Heart left ventricle (tissue), 13 donors: ENCODE measurements around the gene PTBP2.
"Not testable (repeated sequence)": the region's sequence is repeated elsewhere in the genome, so short reads cannot be mapped to it uniquely, and the experiment has no call there.

Experiments used
- POLR2A ChIP-seq, 2 donors: fragments of 450-650 bp; IDR thresholded peaks; one replicate each; pipeline ENCODE4 v1.6.1; 2017; ENCODE audit warnings: antibody characterized with exemption in 2 of 2, mild to moderate bottlenecking in 2 of 2, moderate library complexity in 2 of 2
- TF ChIP-seq, protein P1 (sequence below), 12 donors: fragments of 200-600 bp; sonication (generic) in 4 of 12; IDR thresholded peaks; one replicate each; pipeline versions ENCODE4 v1.5.0 to v1.8.0; 2018 to 2022; ENCODE audit warnings: antibody characterized with exemption in 12 of 12, mild to moderate bottlenecking in 5 of 12
- donor health status: ischemic (EF 13 %, LVEDD 7.1; RV severe dilation, severe dysfunction).
- donor health status: DM: no; HTN: yes; CAD: no.
- donor health status: DM: no; HTN: no; CAD: no.
- donor health status: ischemic (EF 25% LVEDD 6.9; RV normal size, moderate dysfunction).
- donor health status: ischemic (EF 25% LVEDD 5.7; RV mildly dilated, moderate dysfunction).
- donor health status: ischemic (EF 35%, LVEDD 5.7; RV mildly dilated, moderate dysfunction).
- donor health status: nonischemic (EF 11% LVEDD 7.7; RV severe dilation, severe dysfunction).
- donor health status: DM: yes; HTN: yes; CAD: no.
- donor health status: PGD.
- donor health status: ischemic (EF 29% LVEDD 5.4; RV normal size, mild dysfunction).
- donor health status: nonischemic (EF 23%, LVEDD 6.1; RV moderate dilation, normal function).

DNA sequence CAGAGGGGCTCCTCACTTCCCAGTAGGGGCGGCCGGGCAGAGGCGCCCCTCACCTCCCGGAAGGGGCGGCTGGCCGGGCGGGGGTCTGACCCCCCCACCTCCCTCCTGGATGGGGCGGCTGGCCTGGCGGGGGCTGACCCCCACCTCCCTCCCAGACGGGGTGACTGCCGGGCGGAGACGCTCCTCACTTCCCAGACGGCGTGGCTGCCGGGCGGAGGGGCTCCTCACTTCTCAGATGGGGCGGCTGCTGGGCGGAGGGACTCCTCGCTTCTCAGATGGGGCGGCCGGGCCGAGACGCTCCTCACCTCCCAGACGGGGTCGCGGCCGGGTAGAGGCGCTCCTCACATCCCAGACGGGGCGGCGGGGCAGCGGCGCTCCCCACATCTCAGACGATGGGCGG, 41.0 kb downstream of the PTBP2 start:
- TF ChIP-seq, protein P1, sequence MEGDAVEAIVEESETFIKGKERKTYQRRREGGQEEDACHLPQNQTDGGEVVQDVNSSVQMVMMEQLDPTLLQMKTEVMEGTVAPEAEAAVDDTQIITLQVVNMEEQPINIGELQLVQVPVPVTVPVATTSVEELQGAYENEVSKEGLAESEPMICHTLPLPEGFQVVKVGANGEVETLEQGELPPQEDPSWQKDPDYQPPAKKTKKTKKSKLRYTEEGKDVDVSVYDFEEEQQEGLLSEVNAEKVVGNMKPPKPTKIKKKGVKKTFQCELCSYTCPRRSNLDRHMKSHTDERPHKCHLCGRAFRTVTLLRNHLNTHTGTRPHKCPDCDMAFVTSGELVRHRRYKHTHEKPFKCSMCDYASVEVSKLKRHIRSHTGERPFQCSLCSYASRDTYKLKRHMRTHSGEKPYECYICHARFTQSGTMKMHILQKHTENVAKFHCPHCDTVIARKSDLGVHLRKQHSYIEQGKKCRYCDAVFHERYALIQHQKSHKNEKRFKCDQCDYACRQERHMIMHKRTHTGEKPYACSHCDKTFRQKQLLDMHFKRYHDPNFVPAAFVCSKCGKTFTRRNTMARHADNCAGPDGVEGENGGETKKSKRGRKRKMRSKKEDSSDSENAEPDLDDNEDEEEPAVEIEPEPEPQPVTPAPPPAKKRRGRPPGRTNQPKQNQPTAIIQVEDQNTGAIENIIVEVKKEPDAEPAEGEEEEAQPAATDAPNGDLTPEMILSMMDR (IDR thresholded peaks at IDR 0.05) = not testable (repeated sequence)
- TF ChIP-seq POLR2A (IDR thresholded peaks at IDR 0.05) = not testable (repeated sequence)
